ENCODE data around the gene ATG13.

The ATG13 gene

DNA sequence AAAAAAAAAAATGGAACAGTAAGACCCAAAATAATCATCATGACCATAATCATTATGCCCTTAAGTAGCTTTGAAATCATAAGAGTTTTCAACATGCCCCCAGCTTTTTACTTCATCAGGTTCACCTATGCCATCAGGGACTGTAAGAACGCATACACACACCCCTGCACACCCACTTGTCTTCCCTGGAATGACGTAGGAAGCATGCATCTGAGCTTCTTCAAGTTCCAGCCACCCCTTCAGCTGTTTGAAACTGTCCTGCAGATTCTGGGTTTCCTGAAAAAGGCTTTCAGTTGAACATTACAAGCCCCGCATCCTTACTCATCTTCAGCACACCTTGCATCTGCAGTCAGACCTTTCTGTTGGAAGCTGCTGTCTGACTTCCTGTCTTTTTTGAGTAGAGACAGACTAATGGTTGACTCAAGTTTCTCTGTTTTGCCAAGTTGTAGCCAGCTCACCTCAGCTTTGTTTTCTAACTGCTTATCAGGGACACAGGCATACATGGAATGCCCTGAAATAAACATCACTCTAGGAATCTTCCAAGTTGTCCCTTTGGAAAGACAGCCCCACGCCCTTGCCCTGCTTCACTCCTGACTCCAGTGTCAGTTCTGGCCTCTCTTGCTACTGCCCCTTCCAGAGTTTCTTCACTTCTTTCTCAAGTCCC, 46.1 kb downstream of the ATG13 start:
- TF ChIP-seq FOXP2 (optimal IDR thresholded peaks at IDR 0.05; ENCODE audit: borderline replicate concordance, extremely low read depth, extremely low read length, insufficient read depth), result no peak
- TF ChIP-seq POLR2AphosphoS5 (IDR thresholded peaks at IDR 0.05; ENCODE audit: low read depth, low read length), result no peak
- TF ChIP-seq, protein P1, sequence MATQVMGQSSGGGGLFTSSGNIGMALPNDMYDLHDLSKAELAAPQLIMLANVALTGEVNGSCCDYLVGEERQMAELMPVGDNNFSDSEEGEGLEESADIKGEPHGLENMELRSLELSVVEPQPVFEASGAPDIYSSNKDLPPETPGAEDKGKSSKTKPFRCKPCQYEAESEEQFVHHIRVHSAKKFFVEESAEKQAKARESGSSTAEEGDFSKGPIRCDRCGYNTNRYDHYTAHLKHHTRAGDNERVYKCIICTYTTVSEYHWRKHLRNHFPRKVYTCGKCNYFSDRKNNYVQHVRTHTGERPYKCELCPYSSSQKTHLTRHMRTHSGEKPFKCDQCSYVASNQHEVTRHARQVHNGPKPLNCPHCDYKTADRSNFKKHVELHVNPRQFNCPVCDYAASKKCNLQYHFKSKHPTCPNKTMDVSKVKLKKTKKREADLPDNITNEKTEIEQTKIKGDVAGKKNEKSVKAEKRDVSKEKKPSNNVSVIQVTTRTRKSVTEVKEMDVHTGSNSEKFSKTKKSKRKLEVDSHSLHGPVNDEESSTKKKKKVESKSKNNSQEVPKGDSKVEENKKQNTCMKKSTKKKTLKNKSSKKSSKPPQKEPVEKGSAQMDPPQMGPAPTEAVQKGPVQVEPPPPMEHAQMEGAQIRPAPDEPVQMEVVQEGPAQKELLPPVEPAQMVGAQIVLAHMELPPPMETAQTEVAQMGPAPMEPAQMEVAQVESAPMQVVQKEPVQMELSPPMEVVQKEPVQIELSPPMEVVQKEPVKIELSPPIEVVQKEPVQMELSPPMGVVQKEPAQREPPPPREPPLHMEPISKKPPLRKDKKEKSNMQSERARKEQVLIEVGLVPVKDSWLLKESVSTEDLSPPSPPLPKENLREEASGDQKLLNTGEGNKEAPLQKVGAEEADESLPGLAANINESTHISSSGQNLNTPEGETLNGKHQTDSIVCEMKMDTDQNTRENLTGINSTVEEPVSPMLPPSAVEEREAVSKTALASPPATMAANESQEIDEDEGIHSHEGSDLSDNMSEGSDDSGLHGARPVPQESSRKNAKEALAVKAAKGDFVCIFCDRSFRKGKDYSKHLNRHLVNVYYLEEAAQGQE (IDR thresholded peaks at IDR 0.05; ENCODE audit: insufficient read depth in 1 of 2, low read depth in 2 of 2, low read length in 2 of 2), result no peak
- TF ChIP-seq TAF1 (IDR thresholded peaks at IDR 0.05; ENCODE audit: borderline replicate concordance, insufficient read depth, low read length), result no peak
- TF ChIP-seq SIN3A (IDR thresholded peaks at IDR 0.05; ENCODE audit: borderline replicate concordance, insufficient read depth, low read length), result no peak

DNA sequence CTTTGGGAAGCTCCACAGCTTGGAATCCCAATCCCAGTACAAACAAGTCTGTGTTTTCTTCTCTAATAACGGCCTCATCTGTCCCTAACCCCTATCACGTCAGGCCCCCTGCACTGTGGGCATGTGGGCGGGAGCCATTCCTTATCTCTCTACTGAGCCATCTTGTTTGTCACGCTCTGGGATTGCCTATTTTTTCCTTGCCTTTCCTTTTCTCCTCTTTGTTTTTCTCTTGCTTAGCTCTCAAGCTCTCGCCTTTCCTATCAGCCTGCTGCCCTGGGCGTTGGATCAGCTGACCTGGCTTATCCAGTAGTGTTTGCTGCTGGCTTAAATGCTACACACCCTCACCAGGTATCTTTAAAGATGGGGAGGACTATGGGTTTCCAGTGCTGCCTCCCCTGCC, 47.3 kb downstream of the ATG13 start:
- TF ChIP-seq TAF1 (IDR thresholded peaks at IDR 0.05; ENCODE audit: borderline replicate concordance, insufficient read depth, low read length) (no peak), SIN3A (IDR thresholded peaks at IDR 0.05; ENCODE audit: borderline replicate concordance, insufficient read depth, low read length) (no peak), POLR2AphosphoS5 (IDR thresholded peaks at IDR 0.05; ENCODE audit: low read depth, low read length) (no peak), FOXP2 (optimal IDR thresholded peaks at IDR 0.05; ENCODE audit: borderline replicate concordance, extremely low read depth, extremely low read length, insufficient read depth) (no peak)
- TF ChIP-seq, protein P1 (IDR thresholded peaks at IDR 0.05; ENCODE audit: insufficient read depth in 1 of 2, low read depth in 2 of 2, low read length in 2 of 2), result no peak

DNA sequence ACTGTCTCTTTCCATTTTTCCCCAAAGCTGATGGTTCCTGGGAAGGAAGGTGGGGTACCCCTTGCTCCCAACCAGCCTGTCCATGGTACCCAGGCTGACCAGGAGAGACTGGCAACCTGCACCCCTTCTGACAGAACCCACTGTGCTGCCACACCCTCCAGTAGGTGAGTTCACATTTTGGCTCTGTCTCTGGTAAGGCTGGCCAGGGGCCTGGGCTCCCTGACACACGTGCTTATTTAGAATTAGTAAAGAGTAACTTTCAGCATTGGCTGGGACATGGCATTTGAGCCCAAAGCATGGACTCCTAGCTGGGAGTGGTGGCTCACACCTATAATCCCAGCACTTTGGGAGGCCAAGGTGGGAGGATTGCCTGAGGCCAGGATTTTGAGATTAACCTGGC, 48.0 kb downstream of the ATG13 start:
- TF ChIP-seq POLR2AphosphoS5 (IDR thresholded peaks at IDR 0.05; ENCODE audit: low read depth, low read length) (no peak), SIN3A (IDR thresholded peaks at IDR 0.05; ENCODE audit: borderline replicate concordance, insufficient read depth, low read length) (no peak), TAF1 (IDR thresholded peaks at IDR 0.05; ENCODE audit: borderline replicate concordance, insufficient read depth, low read length) (no peak), FOXP2 (optimal IDR thresholded peaks at IDR 0.05; ENCODE audit: borderline replicate concordance, extremely low read depth, extremely low read length, insufficient read depth) (no peak)
- TF ChIP-seq, protein P1 (IDR thresholded peaks at IDR 0.05; ENCODE audit: insufficient read depth in 1 of 2, low read depth in 2 of 2, low read length in 2 of 2), result no peak

DNA sequence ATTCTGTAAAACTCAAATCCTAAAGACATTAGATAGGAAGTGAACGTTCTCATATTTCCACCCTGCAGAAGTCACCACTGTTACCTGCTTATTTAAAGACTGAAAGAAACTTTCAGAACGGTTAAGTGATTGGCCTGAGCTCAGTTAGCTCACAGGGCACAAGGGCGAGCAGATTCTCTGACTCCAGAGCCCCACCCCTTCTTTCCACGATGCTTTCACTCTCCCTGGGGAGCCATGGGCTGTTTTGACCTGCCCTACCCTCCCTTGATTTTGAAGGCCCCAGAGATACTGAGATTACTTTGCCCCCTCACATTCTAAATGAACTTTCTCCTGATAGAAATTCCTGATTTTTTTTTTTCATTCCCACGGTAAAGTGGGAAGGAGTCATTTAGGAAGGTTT, 49.2 kb downstream of the ATG13 start:
- TF ChIP-seq, protein P1 (IDR thresholded peaks at IDR 0.05; ENCODE audit: insufficient read depth in 1 of 2, low read depth in 2 of 2, low read length in 2 of 2), result no peak
- TF ChIP-seq POLR2AphosphoS5 (IDR thresholded peaks at IDR 0.05; ENCODE audit: low read depth, low read length), result no peak
- no peak for TF ChIP-seq SIN3A (IDR thresholded peaks at IDR 0.05; ENCODE audit: borderline replicate concordance, insufficient read depth, low read length)

DNA sequence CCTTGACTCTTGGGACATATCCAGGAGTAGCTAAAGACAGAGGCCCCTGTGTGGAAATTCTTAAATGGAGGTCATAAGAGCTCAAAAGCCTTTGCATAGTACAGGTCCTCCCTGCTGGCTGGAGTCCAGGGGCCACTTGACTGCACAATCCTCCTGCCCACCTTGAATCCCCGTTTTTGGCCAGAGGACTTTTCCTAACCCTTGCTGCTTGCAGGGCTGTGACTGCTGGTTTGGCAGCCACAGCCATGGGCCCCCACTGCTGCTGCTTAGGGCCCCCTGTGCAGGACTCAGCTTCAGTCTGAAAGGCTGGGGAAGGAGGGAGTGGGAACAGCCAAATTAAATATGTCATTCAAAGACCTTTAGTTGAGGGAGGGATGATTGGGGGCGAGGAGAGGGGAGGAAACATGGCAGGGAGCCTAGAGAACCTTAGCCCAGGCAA, 49.7 kb downstream of the ATG13 start:
- TF ChIP-seq TAF1 (IDR thresholded peaks at IDR 0.05; ENCODE audit: borderline replicate concordance, insufficient read depth, low read length) (no peak), POLR2AphosphoS5 (IDR thresholded peaks at IDR 0.05; ENCODE audit: low read depth, low read length) (no peak), FOXP2 (optimal IDR thresholded peaks at IDR 0.05; ENCODE audit: borderline replicate concordance, extremely low read depth, extremely low read length, insufficient read depth) (no peak), SIN3A (IDR thresholded peaks at IDR 0.05; ENCODE audit: borderline replicate concordance, insufficient read depth, low read length) (no peak)
- TF ChIP-seq, protein P1 (IDR thresholded peaks at IDR 0.05; ENCODE audit: insufficient read depth in 1 of 2, low read depth in 2 of 2, low read length in 2 of 2), result no peak

All from PFSK-1 (cell line).